Measurements from ENCODE around the gene PRSS2. TPM values are rescaled to one million over a fixed set of nuclear protein-coding genes. Genes with fewer than 3 reads are reported as not detected.

PRSS2 gene
- total RNA-seq, 1 experiment from 2014 or later = 9.3 TPM

DNA sequence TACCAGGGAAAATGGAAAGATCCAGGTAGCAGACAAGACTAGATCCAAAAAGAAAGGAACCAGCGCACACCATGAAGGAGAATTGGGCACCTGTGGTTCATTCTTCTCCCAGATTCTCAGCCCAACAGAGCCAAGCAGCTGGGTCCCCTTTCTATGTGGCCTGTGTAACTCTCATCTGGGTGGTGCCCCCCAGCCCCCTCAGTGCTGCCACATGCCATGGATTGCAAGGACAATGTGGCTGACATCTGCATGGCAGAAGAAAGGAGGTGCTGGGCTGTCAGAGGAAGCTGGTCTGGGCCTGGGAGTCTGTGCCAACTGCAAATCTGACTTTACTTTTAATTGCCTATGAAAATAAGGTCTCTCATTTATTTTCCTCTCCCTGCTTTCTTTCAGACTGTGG, 21.4 kb downstream of the PRSS2 start:
- no peaks in the 10 kb centered on the region for H3K4me1 Mint-ChIP-seq (ENCODE audit: low read depth, unreplicated experiment)
- no peak for DNase-seq
- no peak overlapping the region for H3K4me3 ChIP-seq (ENCODE audit: low read depth, low read length)
- H3K36me3 ChIP-seq (ENCODE audit: control insufficient read depth, insufficient read depth, low read length) = no peaks in the 10 kb centered on the region
- H3K27ac Mint-ChIP-seq (ENCODE audit: unreplicated experiment) = no peak overlapping the region
- intact Hi-C loops (cut with micrococcal nuclease; ENCODE audit: unreplicated experiment) = no loop called here
- peaks cover 17% of the 10 kb centered on the region for H3K27me3 Mint-ChIP-seq (ENCODE audit: insufficient read depth, unreplicated experiment)
- ChIA-PET CTCF (interaction anchor here (2.7 kb wide), 1 partner anchor 9 kb away, joined by 9 read pairs; no protein-coding TSS in a partner anchor), POLR2A (no interaction called here)
- H3K4me3 Mint-ChIP-seq (ENCODE audit: unreplicated experiment) = no peak overlapping the region
- no TSS peak for BruUV-seq (replicated peaks)
- H3K4me1 ChIP-seq = no peaks in the 10 kb centered on the region
- H3K36me3 Mint-ChIP-seq (ENCODE audit: insufficient read depth, unreplicated experiment) = no peaks in the 10 kb centered on the region
- H3K9me3 ChIP-seq = no peaks in the 10 kb centered on the region
- H3K27me3 ChIP-seq (replicated peaks; ENCODE audit: control insufficient read depth, insufficient read depth, low read length) = no peaks in the 10 kb centered on the region; the same call in 1 of the 2 replicates
- no peak for TF ChIP-seq CTCF (IDR thresholded peaks at IDR 0.05; ENCODE audit: insufficient read depth in 1 of 2, low read depth in 1 of 2, low read length in 1 of 2, severe bottlenecking in 1 of 2, unreplicated experiment in 1 of 2)
- no peaks in the 10 kb centered on the region for H3K9me3 Mint-ChIP-seq (ENCODE audit: unreplicated experiment)

GRCh38 chr7:142792593-142792992, 21.8 kb downstream of the PRSS2 start:
- no peak overlapping the region for H3K4me3 Mint-ChIP-seq (ENCODE audit: unreplicated experiment)
- DNase-seq = no peak
- no peaks in the 10 kb centered on the region for H3K36me3 Mint-ChIP-seq (ENCODE audit: insufficient read depth, unreplicated experiment)
- no peaks in the 10 kb centered on the region for H3K9me3 Mint-ChIP-seq (ENCODE audit: unreplicated experiment)
- no peak overlapping the region for H3K27ac Mint-ChIP-seq (ENCODE audit: unreplicated experiment)
- ChIA-PET CTCF (interaction anchor here (2.7 kb wide), 1 partner anchor 9 kb away, joined by 9 read pairs; no protein-coding TSS in a partner anchor), POLR2A (no interaction called here)
- no peak for TF ChIP-seq CTCF (IDR thresholded peaks at IDR 0.05; ENCODE audit: insufficient read depth in 1 of 2, low read depth in 1 of 2, low read length in 1 of 2, severe bottlenecking in 1 of 2, unreplicated experiment in 1 of 2)
- intact Hi-C loops (cut with micrococcal nuclease; ENCODE audit: unreplicated experiment) = no loop called here
- Histone ChIP-seq H3K27me3 (replicated peaks; ENCODE audit: control insufficient read depth, insufficient read depth, low read length) (no peaks in the 10 kb centered on the region; the same call in 1 of the 2 replicates), H3K4me1 (no peaks in the 10 kb centered on the region), H3K4me3 (ENCODE audit: low read depth, low read length) (no peak overlapping the region), H3K9me3 (no peaks in the 10 kb centered on the region), H3K36me3 (ENCODE audit: control insufficient read depth, insufficient read depth, low read length) (no peaks in the 10 kb centered on the region)
- no TSS peak for BruUV-seq (replicated peaks)
- peaks cover 17% of the 10 kb centered on the region for H3K27me3 Mint-ChIP-seq (ENCODE audit: insufficient read depth, unreplicated experiment)
- H3K4me1 Mint-ChIP-seq (ENCODE audit: low read depth, unreplicated experiment) = no peaks in the 10 kb centered on the region

- Mint-ChIP-seq H3K36me3 (ENCODE audit: insufficient read depth, unreplicated experiment) (no peaks in the 10 kb centered on the region), H3K4me3 (ENCODE audit: unreplicated experiment) (no peak overlapping the region), H3K27me3 (ENCODE audit: insufficient read depth, unreplicated experiment) (peaks cover 15% of the 10 kb centered on the region), H3K27ac (ENCODE audit: unreplicated experiment) (no peak overlapping the region), H3K4me1 (ENCODE audit: low read depth, unreplicated experiment) (no peaks in the 10 kb centered on the region), H3K9me3 (ENCODE audit: unreplicated experiment) (no peaks in the 10 kb centered on the region)
- H3K4me3 ChIP-seq (ENCODE audit: low read depth, low read length) = no peak overlapping the region
- H3K4me1 ChIP-seq = no peaks in the 10 kb centered on the region
- no peak for TF ChIP-seq CTCF (IDR thresholded peaks at IDR 0.05; ENCODE audit: insufficient read depth in 1 of 2, low read depth in 1 of 2, low read length in 1 of 2, severe bottlenecking in 1 of 2, unreplicated experiment in 1 of 2)
- BruUV-seq (replicated peaks) = no TSS peak
- no peak for DNase-seq
- POLR2A ChIA-PET = no interaction called here
- H3K9me3 ChIP-seq = no peaks in the 10 kb centered on the region
- H3K27me3 ChIP-seq (replicated peaks; ENCODE audit: control insufficient read depth, insufficient read depth, low read length) = no peaks in the 10 kb centered on the region; the same call in 1 of the 2 replicates
- H3K36me3 ChIP-seq (ENCODE audit: control insufficient read depth, insufficient read depth, low read length) = no peaks in the 10 kb centered on the region
- intact Hi-C loops (cut with micrococcal nuclease; ENCODE audit: unreplicated experiment) = no loop called here
- CTCF ChIA-PET = interaction anchor here (0.6 to 2.7 kb wide), 3 partner anchors 10 to 233 kb away, joined by 3 to 9 read pairs (median 4); no protein-coding TSS in a partner anchor
Measured at GRCh38 chr7:142793156-142793555, 22.4 kb downstream of the PRSS2 start.

All from Caco-2 (cell line).